DMS79 treated with DMSO at 0.1 percent for 48 hours (cell line): ENCODE measurements around the gene NKD1.

ENCODE experiments used
- DNase-seq: peaks from one replicate; lab custom pipeline; 2025; lab: John Stamatoyannopoulos, UW

Gene NKD1

DNA sequence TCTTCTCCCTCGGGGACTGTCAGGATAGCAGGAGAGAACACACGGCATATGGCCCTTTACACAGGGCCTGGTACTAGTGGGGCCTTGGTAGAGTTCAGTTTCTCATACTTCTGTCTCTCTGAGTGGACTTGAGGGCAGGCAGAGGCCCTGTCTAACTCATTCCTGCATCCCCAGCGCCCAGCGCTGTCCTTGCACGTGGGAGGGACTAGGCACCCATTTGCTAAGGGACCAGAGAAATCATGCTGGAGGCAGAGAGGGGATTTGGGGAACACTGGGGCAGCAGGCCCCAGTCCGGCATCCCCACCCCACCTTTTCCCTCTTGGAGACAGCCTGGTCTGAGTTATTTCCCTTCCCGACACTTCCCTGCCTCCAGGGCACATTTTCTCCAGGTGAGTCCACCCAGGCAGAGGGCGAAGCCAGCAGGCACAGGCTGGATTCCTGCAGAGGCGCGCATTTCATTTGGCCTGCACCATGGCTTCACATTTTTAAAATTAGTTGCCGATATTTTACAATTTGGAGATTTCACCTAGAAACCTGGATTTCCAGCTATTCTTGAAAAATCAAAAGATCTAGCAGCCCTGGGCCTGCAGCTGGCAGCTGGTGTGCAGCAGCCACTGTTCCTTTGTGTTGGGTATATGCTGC is 9.7 kb upstream of the NKD1 start:
- no peak for DNase-seq

DNA sequence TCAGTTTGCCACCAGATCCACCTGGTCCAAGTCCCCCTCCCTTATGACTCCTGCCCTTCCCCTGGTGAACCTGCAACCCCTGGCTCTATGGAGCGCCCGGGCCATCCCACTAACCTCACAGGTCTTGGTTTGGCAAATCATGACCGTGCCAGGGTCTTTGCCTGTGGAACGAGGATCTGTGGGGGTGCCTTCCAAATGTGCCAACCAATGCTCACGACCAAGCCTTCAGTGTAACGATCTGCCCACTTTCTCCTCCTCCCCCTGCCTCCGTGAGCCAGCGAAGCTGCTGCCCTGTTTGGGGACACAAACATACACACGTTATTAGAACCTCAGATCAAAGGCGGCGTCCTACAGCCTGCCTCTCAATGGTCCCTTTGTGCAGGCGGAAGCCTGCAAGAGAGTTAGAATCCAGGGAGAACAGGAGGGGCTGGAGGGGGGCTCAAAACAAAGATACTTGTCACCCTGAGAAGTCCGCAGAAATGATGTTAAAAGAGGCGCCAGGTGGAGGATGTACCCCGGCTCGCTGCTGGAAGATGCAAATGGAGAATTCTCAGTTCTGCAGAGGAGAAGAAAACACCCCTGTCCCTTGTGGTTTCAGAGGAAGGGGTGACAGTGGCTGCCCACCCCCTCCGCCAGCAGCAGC is 9.0 kb upstream of the NKD1 start:
- no peak for DNase-seq

GRCh38 chr16:50539822-50540710 is 8.1 kb upstream of the NKD1 start:
- DNase-seq, result no peak

GRCh38 chr16:50540711-50541007 is 7.5 kb upstream of the NKD1 start:
- no peak for DNase-seq

DNA sequence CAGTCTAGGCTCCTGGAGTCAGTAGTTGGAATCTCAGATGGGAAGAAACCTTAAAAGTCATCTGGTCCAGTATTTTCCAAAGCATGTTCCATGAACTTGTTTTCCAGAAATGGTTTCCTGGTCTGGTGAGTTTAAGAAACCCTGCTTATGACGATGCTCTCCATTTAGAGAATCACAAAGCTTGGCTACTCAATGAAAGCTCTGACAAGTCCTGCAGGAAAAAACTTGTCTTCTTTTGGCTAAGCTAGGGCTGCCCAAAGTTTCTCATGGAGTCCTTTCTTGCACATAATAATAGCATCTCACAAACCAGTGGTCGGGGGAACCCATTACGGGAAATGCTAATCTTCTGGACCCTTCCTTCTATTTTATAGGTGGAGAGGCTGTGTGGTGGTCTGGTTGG is 5.5 kb upstream of the NKD1 start:
- DNase-seq, result no peak

DNA sequence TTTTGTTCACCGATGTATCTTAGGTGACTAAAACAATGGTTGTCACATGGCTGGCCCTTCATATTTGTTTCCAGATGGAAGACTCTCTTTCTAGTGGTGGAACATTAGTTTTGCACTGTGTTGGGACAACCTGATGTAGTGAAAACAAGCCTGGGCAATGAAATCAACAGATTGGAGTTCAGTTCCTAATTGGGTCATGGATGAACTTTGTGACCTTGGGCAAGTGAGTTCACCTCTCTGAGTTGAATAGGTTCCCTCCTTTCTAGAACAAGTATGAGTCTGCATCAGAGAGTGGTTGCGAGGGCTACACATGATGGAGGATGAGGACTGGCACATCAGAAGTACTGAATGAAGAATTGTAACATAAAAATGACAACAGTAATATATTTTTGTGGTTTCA is 2.1 kb upstream of the NKD1 start:
- DNase-seq, result no peak

DNA sequence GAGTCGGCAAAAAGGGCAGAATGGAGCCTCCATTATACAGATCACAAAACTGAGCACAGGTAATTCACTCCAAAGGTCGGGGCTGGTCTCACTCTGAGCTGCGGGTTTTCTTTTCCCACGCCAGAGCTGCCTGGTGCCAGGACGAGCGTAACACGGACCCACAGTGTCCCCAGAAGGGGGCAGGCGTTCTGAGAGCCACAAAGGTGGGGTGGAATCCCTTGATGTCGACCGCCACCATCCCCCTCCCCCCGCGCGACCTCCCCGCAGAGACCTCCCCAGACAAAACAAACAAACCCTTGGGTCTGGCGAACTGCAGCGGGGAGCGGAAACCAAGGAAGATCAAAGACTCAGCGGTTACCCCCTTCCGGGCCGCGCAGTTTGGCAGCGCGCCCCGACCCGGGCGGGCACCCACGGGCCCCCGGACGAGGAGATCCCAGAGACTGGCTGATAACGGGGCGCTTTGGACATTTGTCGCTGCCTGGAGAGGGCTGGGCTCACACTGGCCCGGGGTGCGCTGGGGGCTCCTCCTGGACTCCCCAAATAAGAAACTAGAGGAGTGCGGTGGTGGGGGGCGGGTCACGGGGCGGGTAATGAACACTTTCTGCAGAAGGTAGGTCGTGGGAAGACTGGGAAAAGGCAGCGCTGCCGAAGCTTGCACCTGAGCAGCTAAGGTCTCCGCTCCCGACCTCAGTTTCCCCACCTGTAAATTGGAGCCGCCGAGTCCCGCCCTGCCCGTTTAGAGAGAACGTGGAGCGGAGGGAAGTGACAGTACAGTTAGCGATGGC is 664 bp upstream of the NKD1 start:
- no peak for DNase-seq

DNA sequence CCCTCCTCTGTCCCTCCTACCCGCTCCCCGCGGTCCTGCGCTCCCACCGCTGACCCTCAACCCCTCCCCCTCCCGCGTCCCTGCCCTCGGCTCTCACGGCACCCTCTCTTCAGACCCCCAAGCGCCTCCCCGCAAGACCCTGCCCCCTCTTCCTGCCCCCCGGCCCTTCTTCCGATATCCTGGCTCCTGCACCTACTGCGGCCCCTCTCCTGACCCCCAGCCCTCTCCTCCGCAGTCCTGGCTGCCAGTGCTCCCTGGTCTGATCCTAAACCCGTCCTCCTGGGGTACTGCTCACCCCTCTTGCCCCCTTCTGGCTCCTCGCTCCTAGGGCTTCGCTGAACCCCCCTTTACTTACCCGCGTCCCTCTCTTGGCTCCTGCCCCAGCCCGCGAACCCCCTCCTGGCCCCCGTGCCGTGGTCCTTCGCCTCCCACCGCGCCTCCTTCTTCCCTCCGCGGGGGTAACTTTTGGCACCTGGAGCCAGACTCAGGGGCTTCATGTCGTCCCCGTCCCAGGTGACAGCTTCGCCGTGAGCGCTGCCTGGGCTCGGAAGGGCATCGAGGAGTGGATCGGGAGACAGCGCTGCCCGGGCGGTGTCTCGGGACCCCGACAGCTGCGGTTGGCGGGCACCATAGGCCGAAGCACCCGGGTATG is 839 bp downstream of the NKD1 start:
- DNase-seq, result no peak

GRCh38 chr16:50549561-50549915 is 1.3 kb downstream of the NKD1 start:
- DNase-seq, result no peak

DNA sequence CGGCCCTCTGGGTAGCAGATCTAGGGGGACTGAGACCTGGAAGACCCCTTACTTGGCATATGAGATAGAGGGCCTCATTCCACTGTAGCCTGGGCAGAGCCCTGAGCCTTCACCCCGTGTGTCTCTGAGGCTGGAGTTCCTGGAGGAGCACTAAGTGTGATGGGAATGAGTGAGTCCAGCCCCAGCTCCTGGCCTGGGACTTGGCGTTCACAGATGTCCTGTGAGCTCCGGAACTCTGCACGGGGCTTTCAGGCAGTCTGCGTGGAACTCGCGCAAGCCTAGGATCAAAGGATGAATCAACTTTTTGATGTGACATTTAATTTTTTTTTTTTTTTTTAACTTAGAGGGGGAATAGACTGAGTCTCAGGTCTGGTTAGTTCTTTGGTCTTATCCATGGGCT is 1.8 kb downstream of the NKD1 start:
- no peak for DNase-seq

GRCh38 chr16:50550866-50551641 is 2.9 kb downstream of the NKD1 start:
- no peak for DNase-seq

- DNase-seq, result no peak
Measured at GRCh38 chr16:50552476-50553101, 4.4 kb downstream of the NKD1 start.

DNA sequence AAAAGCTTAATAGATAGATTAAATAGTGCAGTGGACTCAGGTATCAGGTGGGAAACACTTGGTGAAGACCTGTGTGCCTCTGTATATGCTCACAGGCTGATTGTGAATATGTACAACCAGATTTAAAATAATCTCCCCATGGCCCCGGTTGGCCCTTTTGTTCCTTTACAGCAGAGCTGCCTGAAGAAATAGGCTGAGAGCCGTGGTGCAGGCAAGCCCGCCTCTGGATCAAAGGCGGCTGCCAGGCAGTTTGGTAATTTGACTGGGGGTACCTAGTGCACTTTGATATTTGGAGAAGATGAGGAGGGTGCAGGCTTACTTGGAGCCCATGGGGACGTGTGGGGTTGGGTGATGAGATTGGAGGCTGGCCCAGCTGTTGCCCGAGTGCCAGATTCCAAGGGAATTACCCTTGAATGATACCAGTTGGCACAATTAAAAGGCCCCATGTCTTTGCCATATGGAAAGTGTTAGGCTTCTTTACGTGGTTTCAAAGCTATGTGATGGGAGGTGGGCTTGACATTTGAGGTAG is 5.0 kb downstream of the NKD1 start:
- no peak for DNase-seq

- DNase-seq, result no peak
Measured at GRCh38 chr16:50553731-50554360, 5.7 kb downstream of the NKD1 start.

DNA sequence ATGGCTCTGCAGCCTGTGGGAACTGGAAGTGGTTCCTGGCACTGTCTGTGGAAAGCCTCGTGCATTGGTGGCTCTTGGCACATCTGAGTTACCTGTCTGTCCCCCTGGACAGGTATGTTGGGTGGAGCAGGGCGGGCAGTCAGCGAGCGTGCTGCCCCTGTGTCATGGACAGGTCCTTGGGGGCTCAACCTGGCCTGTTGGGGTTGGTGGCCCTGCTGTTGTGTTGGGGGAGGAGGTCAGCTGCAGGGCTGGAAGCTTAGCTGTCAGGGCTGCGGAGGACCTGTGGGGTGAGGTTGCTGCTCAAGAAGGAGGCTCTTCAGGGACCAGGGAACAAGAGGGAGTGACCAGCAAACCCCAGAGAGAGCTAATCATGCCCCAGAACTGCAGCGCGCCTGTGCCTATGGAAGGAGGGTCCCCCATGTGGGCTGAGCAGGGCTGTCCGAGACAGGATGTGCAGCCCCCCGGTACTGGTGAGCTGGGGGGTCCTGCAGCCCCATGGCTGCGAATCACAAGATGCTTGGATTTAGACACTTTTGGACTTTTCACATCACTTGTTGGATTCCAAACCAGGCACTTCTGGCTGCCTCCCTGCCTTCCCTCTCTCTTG is 7.2 kb downstream of the NKD1 start:
- no peak for DNase-seq

DNA sequence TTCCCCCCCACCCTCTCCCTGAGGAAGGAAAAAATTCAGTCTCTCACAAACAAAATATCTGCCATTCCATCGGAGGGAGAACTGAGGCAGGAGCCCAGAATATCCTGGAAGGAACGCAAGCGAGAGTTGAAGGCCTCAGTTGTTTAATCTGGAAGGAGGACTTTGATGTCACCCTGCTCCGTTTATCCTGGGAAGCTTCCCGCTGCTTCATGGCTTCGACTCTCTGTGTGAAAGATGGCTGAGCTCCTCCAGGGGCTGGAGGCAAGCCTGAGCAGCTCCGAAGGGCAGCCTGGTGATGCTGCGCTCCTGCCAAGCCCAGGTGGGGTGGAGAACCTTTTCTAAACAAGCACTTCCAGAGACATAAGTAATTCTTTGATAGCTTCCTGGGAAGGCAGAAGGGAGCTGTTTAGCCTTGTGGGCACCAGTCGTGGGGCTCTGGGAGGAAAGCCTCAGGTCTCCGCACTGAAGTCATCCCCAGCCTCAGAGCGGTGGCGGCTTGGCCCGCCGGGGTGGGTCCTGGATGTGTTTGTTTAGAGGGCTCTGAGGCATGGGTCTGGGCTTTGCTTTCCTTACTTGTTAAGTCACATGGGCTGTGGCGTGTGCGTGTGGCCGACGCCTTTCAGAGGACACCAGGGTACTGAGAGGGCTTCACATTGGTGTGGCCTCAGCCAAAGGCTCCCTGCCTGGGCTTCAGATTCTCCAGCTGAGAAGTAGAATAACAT is 7.9 kb downstream of the NKD1 start:
- no peak for DNase-seq

DNA sequence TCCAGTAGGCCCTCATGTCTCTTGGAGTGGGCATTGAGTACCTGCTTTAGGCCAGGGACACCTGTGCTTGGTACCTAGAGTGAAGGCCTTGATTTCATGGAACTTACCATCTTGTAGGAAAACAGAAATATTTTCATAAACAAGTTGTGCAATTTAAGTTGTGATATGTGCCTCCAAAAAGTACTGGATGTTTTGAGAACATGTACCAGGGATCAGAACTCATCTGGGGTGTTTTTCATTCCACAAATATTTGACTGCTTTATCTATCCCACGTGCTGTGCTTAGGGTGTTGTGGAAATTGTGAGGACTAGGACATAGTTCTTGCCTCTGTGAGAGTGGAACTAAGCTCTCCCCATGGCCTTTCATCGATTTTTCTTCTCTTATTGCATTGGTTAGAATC is 8.8 kb downstream of the NKD1 start:
- no peak for DNase-seq

DNA sequence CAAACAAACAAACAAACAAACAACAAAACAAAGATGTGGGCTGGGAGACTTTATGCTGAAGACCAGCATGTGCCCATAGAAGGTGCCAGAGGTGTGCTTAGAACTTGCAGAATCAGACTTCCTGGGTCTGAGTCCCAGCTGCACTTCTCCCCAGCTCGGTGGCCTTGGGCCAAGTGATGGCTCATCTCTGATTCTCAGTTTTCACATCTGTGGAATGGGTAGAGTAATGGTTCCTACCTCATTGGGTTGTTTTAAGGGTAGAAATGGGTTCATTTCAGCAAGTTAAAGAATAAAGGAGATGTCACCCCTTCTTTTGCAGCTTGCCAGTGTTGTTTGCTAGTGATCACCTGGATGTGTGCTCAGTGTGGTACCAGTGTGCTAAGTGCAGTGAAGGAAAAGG is 10.7 kb downstream of the NKD1 start:
- no peak for DNase-seq

DNA sequence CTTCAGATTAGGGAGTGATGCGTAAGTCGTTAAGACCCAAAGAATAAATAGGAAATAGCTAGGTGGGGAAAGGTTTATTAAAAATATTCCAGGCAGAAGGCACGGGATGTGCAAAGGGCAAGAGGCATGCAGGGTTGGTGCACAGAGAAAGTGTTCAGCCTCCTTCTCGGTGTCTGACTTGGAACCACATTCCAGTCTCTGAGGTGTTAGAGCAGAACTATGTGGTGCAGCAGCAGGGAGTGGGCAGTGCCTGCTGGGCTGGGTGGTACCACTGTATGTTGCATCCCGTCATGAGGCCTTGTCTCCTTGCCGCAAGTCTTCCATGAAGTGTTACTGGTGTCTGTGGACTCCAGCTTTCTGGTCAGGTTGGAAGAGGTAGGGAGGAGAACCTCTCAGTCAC is 11.1 kb downstream of the NKD1 start:
- DNase-seq, result no peak
